ENCODE results near the gene USB1.

DNA sequence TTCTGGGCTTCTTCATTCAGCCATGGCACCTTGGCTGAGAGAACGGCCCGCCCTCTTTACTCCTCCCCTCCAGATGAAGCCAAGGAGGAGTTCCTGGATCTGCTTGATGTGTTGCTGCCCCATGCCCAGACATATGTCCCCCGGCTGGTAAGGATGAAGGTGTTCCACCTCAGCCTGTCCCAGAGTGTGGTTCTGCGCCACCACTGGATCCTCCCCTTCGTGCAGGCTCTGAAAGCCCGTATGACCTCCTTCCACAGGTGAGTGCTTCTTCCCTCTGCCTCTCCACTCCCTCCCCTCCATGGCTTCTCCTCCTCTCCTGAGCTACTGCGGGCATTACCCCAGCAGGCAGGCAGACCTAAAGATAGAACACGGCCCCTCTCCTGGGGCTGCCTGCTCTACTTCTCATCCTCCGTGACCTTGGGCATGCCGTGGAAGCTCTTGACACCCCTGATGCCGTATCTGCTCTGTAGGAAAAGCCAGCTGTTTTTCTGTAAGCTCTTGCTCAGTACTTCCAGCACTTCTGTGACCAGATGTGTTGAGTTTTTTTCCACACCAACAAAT, 8.7 kb downstream of the USB1 start:
- TF ChIP-seq, protein P1, sequence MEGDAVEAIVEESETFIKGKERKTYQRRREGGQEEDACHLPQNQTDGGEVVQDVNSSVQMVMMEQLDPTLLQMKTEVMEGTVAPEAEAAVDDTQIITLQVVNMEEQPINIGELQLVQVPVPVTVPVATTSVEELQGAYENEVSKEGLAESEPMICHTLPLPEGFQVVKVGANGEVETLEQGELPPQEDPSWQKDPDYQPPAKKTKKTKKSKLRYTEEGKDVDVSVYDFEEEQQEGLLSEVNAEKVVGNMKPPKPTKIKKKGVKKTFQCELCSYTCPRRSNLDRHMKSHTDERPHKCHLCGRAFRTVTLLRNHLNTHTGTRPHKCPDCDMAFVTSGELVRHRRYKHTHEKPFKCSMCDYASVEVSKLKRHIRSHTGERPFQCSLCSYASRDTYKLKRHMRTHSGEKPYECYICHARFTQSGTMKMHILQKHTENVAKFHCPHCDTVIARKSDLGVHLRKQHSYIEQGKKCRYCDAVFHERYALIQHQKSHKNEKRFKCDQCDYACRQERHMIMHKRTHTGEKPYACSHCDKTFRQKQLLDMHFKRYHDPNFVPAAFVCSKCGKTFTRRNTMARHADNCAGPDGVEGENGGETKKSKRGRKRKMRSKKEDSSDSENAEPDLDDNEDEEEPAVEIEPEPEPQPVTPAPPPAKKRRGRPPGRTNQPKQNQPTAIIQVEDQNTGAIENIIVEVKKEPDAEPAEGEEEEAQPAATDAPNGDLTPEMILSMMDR (IDR thresholded peaks at IDR 0.05): no peak
- TF ChIP-seq POLR2A (IDR thresholded peaks at IDR 0.05) (no peak), POLR2AphosphoS5 (IDR thresholded peaks at IDR 0.05; ENCODE audit: insufficient read depth in 1 of 2, low read depth in 1 of 2) (no peak)

Data from vagina (tissue), 2 donors.